GM18867 (cell line): ENCODE data around the gene KCNIP1.

Source experiments
- ATAC-seq: cut with Tn5 transposase; IDR thresholded peaks from one replicate; pipeline ENCODE4 v1.9.1; 2021; ENCODE audit warnings: mild to moderate bottlenecking, moderate library complexity; ENCODE audit not compliant: unreplicated experiment

KCNIP1 gene

DNA sequence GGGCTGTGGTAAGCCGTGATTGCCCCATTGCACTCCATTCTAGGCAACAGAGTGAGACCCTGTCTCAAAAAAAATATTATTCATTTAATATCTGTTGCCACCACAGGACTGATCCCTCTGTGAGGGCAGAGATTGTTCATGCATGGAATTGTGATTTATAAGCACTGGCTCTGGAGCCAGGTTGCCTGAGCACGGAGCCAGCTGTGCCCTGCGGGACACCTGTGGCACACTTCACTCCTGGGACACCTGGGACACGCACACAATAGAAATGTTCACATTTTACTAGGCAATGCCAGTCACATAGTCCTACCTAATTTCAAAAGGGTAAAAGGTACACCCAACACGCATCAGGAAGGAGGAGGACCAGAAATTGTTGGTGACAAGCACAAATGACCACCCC is 196.7 kb downstream of the KCNIP1 start:
- no peak for ATAC-seq

DNA sequence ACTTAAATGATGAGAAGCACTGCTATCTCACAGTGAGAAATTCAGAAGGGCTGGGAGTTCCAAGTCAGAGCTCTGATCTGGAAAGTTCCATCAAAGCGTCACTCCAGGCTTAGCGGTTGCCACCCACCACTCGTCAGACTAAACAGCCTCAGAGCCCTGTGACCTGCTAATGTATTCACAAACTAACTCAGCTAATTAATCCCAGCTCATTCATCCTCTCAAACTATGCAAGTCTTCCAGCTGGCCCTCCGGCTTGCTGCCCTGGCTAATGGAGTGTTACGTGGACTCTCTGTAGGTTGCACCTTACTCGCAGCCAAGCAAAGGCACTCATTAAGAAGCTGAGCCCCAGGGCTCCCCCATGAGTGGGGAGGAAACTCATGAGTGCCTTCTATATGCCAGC is 197.5 kb downstream of the KCNIP1 start:
- no peak for ATAC-seq

DNA sequence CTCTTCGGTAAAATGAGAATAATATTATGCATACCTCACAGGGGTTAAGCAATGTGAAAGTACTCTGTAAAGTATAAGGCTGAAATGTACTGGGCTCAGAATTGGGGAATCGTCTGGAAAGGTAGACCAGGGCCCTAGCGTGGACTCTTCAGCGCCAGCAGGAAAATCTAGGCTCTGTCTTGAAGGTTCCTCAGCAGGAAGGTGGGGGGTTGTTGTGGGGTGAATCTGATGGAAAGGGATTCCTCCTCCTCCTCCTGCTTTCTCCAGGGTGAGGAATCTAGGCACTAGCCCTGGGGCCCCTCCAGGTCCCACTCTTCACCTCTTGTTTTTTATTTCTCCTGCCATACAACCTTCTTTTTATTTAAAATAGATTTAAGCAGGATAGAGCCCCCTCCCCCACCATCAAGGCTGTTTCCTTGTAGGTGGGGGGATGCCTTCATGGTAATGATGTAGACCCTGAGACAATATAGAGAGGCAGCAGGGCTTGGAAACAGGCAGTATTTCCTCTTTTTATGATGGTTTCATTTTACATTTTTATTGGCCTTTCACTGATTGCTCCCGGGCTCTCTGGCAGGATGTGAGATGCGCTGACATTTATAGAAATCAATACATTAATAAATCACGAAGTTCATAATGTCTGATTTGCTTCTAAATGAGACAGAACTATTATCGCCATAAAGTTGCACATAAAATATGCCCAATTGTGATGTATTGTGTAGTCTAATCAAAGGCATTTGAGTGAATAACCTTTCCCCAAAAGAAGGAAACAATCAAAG is 200.8 kb downstream of the KCNIP1 start:
- no peak for ATAC-seq

DNA sequence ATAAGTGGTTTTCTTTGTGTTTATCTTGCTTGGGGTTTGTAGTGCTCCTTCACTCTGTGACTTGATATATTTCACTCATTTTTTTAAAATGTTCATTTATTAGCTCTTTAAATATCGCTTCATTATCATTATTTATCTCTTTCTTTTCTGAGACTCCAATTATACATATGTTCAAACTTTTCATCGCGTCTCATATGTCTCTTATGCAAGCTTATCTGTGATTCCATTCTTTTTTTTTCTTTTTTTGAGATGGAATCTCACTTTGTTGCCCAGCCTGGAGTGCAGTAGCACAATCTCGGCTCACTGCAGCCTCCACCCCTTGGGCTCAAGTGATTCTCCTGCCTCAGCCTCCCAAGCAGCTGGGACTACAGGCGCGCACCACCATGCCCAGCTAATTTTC is 205.8 kb downstream of the KCNIP1 start:
- ATAC-seq: no peak

DNA sequence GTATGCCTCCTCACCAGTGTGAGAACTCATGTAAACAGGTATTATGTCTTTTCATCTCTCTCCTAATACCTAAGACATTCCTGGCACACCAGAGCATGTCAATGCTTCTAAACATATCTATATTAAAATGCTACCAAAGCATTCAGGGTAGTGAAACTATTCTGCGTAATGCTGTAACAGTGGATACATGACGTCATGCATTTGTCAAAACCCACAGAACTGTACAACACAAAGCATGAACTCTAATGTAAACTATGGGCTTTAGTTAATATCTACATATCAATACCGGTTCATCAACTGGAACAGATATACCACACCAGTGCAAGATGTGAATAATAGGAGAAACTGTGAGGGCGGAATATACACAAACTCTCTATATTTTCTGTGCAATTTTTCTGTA is 207.5 kb downstream of the KCNIP1 start:
- no peak for ATAC-seq

DNA sequence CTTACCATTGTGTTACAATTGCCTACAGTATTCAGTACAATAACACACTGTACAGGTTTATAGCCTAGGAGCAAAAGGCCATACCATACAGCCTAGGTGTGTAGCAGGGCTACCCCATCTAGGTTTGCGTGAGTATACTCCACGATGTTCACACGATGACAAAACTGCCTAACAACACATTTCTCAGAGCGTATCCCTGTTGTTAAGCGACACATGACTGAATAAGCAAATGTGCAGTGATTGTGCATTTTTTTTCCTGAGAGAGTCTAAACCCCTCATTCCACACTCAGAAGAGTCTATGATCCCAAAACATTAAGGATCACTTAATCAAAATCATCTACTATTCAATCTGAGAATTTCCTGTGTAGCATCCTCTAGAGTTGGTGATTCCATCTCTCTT is 211.3 kb downstream of the KCNIP1 start:
- ATAC-seq: no peak

DNA sequence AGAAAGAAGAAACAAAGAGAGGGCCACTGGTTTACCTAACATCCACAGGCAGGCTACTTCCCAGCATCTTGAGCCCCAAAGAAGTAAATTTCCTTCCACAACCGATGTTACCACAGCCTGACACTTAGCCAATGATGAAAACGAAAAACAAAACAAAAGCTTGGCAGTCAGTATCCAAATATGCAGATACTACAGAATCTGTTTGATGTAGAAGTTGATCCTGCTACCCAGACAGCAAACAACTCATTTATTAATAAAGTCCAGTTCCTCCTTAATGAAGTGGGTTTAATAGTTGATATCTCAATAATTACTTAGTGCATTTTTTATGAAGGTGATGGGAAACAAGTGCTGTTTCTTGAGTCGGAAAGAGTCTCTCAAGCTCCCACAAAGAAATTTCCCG is 212.6 kb downstream of the KCNIP1 start:
- no peak for ATAC-seq

DNA sequence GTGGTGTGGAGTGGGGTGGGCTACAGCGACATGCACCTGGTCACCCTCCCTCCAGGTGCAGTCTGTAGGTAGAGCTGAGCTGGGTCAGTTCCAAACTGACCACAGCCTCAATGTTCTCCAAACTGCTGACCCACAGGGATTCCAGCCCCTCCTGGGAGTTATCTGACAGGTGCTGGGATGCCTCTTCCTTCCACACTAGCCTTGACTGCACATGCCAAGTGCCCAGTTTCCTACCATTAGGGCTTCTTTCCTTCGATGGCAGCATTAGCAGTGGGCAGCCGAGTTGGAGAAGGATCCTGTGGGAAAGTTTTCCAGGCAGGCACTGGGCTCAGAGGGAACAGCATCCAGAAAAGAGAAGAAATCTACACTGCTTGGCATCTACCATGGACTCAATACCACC is 215.7 kb downstream of the KCNIP1 start:
- no peak for ATAC-seq

DNA sequence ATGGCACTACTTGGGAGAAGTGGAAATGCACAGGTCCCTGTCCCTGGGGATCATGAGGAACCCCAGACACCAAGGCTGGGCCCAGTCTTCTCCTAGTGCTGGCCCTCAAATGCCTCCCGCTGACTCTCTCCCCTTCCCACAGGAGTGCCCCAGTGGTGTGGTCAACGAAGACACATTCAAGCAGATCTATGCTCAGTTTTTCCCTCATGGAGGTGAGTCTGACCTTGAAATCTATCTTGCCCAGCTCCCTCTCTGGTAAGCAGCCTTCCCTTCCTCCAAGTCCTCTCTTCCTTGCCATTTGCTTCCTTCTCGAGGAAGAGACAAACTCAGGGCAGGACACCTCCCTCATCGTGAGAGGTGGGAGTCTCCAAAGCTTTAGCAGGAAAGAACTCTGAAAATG is 216.4 kb downstream of the KCNIP1 start:
- ATAC-seq: no peak

DNA sequence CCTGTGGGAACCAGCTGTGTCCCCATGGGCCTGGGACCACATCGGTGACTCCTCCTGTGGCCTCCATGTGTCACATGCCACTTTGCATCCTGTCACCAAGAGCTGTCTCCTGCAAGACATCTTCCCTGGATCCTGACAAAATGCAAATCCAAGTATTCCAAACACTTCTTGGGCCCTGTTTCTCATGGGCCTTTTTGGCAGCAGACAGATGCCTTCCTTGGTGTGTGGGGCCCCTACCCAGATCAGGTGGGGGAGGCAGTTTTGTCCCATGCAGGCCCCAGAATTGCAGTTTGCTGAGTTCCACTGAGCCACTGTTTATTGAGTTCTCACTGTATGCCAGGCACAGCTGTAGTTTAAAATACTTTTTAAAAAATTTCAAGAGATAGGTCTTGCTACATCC is 217.2 kb downstream of the KCNIP1 start:
- ATAC-seq: no peak

DNA sequence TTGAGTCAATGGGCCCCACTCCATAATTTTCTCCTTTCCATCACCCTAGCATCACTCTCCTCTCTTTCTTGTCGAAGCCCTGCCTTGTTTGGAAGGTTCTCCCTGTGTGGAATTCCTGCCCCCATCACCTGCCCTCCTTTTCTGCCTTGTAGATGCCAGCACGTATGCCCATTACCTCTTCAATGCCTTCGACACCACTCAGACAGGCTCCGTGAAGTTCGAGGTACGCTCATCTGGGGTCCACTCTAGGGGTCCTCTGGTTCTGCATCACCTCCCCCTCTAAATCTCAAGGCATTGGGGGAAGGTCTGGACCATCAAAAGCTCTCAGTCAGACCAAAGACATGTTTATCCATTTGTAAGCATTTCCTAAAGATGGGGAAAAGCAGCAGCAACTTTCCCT is 217.9 kb downstream of the KCNIP1 start:
- ATAC-seq: no peak

DNA sequence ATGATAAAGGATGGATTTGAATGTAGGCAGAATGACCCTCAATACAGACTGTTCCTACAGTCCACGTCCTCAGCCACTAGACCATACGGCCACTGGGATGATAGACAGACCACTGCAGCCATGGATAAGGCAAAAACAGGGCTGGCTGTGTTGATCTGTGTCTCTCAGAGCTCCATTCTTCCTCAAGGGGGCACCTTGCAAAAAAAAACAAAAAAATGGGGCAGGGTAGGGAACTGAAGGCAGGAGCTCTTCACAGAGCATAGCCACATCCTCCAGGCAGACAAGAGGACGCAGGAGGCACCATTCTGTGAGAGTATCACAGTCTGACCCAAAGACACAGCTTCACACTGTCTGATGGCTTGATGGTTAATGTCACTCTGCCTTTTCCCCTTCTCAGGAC is 218.5 kb downstream of the KCNIP1 start:
- ATAC-seq: no peak

DNA sequence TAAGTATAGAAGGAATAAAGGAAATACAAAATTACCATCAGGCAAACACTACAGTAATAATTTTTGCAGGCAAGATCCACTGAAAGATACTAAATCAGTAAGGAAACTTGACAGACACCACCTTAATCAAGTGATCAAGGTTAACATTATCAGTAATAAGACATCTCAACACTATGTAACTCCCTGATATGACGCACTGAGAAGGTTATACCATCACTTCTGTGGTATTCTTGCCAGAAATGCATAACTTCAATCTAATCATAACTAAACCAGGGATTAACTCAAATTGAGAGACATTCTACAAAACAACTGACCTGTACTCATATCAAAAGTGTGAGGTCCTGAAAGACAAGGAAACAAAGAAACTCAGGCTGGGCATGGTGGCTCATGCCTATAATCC is 227.2 kb downstream of the KCNIP1 start:
- ATAC-seq: no peak

DNA sequence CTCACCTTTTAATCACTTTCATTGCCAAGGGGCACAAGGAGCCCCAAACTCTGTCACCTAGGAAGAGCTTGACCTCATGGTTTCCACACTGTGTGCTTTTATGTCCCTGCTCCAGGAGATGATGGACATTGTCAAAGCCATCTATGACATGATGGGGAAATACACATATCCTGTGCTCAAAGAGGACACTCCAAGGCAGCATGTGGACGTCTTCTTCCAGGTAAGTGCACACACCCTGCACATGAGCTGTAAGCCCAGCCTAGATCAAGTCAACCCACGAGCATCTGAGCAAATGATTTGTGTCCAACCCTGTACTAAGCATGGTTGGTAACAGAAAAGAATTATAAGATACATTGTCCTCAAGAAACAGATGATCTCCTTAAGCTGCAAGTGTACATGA is 228.9 kb downstream of the KCNIP1 start:
- ATAC-seq: no peak

DNA sequence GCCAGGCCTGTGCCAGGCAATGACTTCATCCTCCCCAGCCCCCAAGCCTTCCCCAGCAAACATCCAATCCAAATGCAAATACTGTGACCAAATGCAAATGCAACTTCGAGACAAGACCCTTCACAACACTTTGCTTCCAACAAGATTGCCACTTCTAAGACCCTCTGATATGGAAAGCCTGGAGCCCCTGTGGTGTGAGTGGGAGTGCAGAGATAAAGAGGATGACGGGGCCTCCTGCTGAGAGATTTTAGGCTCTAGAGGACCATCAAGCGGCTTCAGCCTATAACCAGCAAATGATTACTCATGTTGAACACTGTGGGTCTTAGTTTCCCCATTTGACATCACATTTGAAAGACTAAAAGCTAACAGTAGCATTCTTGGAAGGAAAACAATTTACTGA is 233.1 kb downstream of the KCNIP1 start:
- no peak for ATAC-seq

DNA sequence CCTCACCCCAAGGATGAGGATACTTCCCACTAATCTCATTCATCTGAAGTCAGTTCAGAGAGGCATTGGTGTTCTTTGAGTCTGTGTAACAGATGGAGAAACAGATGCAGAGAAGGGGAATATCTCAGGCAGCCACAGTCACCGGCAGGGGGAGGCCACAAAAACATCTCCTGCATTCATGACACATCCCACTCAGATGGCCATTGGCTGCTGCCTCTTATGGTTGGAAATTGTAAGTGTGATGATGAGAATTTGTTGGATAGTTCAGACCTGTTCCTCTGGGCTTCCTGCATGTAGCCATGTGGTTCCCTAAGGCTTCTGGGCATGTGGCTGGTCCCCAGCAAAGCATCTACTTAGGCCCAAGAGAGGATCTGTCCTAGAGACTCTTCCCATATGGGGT is 233.8 kb downstream of the KCNIP1 start:
- ATAC-seq: no peak

DNA sequence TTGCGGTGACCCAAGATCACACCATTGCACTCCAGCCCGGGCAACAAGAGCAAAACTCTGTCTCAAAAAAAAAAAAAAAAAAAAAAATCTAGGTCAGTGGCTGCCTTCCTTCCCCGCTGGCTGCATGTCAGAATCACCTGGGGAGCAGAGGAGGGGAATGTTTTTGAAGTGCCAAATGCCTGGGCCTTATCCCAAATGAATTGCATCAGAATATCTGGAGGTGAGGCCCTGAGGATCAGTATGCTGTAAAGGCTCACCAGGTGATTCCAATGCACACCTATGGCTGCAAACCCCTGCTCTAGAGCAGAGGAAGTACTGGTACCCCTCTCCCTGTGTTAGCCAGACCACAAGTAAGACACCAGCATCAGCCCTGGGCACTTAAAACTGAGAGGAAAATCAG is 235.0 kb downstream of the KCNIP1 start:
- no peak for ATAC-seq

DNA sequence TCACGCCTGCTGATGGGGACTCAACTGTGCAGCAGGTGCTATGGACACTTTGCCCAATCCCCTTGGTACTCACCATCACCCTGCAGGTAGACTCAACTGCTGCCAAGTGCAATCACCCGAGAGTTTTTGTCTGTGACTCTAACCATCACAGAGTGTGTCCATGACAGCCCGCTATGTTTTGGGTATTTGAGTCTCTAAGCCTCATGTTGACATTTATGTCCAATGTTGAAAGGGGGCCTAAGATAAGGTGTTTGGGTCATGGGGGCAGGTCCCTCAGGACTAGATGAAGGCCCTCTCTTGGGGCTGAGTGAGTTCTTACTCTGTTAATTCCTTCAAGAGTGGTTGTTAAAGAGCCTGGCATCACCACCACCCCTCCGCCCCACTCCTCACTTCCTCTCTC is 235.6 kb downstream of the KCNIP1 start:
- no peak for ATAC-seq

DNA sequence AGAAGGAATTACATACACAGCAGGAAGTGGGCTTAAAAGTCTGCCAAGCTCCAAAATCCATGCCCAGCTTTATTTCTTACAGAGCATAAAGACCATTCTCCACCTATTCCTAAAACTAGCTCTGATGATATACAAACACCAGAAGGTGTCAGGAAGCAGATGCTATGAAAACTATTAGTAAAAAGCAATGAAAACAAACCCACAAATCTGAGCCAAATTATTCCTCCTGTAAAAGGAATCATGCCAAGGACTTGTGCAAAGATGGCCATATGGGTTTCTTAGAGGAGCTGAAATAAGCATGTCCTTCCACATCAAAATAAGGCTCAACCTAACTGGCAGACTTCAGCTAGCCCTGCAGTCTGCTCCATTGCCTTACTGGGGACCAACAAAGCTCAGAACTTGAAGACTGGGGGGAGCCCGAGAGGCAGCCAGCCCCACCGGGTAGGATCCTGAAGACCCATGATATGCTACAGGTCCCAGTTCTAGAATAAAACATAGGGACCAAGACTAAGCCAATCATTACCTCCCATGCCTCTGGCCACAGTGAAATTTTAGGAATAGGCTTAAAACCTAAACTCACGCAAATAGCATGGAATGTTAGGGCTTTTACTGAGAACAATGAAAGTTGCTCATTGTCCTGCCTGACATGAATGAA is 236.9 kb downstream of the KCNIP1 start:
- ATAC-seq: no peak

DNA sequence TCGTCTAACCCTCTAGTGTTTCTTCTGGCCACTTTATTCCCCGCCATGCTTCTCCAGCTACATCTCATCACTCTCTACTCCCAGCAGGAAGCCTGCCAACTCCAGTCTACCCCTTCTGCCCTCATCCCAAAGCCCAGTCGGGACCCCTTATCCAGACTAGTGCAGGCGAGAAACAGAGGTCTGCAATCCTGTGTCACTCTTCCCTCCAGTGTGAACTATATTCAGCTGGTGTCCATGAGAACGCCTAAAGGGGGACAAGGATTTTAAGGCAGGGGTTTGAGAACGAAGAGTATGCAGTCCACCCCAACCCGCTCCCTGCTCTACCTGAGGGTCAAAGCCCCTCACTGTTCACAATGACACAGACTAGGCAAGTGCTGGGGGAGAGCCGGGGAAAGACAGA is 238.0 kb downstream of the KCNIP1 start:
- no peak for ATAC-seq

DNA sequence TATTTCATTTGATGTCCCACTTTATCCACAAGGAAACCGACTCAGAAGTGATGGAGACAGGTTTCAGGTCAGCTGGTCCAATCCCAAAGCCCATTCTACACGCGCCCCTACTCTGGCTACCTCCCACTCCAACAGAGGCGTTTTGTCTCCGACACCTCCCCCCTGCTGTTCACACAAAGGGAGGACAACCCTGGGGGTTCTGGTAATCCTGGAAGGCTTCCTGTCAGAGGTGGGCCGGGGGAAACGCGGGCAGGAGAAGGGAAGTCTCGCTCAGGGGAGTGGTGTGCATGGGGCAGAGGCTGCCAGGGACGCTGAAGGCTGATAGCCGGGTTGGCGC is 240.0 kb downstream of the KCNIP1 start:
- ATAC-seq: no peak

DNA sequence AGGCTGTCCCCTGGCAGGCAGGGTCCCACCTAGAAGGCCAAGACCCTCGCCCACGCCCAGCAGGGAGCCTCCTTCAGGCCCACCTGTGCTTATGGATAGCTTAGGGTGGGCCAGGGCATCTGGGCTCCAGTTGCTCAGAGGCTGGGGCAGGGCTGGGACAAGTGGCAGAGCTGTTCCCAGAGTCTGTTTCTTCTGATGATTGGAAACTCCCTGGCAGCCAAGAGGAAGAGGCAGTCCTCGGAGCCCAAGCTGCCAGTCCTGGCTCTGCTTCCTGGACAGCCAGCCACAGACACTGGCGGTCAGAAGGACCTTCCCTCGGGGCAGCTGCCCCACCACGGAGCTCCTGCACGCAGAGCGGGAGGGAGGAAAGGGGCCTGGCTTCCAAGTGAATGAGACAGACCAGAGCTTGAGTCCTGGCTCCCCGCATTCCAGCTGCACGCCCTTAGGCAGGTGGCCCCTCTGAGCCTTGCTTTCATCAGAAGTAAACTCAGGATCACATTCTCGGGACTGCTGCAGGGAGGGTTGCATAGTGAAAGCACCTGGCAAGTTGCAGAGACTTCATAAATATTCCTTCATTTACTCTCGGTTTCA is 241.8 kb downstream of the KCNIP1 start:
- no peak for ATAC-seq
